Measurements from ENCODE around the gene LRRC10B.

The LRRC10B gene

GRCh38 chr11:61546663-61547062 lies 38.1 kb downstream of the LRRC10B start:
- no peak for DNase-seq (ENCODE audit: low spot score)

DNA sequence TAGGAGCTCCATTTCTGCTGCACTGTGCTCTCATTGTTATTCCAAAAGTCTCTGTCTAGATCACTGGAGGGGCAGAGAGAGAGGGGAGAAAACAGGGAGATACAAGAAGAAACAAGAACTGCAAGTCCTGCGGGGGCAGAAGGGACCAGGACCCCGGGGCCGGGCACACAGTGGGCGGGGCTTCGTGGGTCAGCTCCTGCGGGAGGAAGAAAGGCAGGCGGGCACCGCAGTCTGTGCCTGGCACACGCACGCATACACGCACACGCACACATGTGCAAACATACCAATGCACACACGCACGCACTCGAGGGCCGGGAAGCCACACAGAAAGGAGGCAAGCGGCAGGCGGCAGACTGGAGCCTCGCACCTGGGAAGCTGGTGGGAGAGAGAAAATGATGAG lies 38.7 kb downstream of the LRRC10B start:
- DNase-seq (ENCODE audit: low spot score), result no peak

GRCh38 chr11:61549177-61549576 lies 40.6 kb downstream of the LRRC10B start:
- DNase-seq (ENCODE audit: low spot score), result no peak

DNA sequence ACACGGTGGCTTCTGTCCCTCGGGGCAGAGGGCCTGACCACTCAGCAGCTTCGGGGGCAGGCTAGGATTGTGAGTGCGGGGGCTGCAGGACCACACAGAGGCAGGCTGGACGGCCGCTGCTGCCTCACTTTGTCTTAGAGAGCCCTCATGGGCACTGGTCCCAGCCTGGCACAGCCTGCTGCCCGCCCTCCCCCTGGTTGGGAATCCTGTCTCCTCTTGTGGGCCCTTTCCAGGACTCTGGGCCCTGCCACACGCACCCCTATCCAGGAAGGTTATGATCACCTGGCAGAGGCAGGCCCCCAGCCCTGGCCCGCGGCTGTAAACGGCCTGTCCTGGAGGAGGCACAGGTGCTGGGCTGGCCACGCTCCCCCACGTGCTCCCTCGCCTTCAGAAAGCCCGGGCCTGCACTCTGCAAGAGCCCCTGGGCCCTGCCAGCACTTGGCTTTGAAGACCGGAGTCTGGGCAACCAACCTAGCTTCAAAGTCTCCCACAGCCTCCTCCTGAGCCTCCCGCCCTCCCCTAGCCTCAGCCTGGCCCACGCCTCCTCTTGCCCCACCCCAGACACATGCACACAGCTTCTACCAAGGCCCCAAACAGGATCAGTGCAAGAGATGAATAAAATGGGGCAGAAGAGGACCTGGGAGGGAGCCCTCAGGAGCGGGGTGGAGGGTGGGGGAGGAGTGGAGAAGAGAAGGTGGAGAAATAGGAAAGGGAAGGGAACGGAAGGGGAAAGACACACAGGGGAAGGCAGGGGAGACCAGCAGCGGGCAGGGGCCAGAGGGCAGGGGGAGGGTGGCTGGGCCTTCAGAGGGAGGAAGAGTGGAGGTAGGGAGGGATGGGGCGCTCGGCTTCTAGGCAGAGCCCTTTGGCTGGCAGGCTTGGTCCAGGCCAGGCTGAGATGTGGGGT lies 41.4 kb downstream of the LRRC10B start:
- no peak for DNase-seq (ENCODE audit: low spot score)

DNA sequence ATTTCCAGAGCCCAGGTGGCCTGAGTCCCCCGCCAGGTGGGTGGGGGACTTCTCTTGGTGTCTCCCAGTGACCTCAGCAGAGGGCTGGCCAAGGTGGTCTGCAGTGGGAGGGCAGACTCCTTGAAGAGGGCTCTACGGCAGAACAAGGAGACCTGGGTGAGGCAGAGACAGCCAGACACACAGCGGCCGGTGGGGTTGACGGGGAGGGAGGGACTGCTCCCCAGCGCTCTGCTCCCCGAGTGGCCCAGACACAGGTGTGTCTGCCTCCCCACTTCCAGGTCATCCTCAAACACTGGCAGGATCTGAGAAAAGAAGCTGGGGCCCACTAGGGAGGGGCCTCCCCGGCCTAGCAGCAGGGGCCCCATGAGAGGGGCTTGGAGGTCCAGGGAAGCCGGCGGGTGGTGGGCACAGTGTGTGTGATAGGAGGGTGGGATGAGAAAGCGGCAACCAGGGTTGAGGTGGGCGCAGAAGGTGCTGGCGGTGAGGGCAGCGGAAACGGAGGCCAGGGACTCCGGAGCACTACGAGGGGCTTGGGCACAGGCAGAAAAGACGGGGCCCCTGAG lies 42.2 kb downstream of the LRRC10B start:
- no peak for DNase-seq (ENCODE audit: low spot score)

DNA sequence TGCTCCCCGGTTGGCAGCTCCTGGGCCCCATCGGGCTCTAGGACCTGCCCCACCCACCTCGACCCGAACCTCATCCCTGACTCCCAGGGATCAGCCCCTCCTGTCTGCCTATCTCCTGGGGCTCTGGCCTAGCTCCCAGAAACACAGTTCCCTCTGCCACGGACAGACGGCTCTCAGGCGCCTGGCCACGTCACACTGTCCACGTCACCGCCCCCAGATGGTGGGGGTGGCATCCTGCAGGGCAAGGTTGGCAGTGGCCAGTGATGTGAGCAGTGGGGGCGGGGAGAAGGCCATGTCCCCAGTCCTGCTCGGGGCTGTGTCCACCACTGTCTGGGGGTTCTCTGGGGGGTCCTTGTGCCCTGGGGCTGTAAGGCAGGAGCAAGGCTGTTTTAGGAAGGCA lies 43.1 kb downstream of the LRRC10B start:
- DNase-seq (ENCODE audit: low spot score), result no peak

DNA sequence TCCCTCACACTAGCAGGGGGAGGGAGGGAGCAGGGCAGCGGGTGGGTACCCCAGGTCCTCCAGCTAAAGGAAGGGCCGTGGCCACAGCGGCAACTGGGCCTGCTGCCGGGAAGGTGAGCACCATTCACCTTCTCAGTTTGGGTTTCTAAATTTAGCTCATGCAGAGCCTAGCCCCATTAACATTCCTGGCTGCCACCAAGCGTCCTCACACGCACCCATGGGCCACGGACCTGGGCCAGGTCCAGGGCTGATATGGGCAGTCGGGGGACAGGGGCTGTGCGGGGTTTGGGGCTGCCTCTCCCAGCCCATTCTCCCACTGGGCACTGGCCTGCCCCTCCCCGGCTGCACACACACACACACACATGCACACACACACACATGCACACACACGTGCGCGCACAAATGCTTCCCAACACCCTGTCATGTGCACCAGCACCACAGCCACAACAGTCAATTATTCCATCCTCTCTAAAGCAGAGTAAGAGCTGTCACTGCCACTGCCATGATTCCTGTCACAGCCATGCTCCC lies 43.6 kb downstream of the LRRC10B start:
- DNase-seq (ENCODE audit: low spot score), result no peak

DNA sequence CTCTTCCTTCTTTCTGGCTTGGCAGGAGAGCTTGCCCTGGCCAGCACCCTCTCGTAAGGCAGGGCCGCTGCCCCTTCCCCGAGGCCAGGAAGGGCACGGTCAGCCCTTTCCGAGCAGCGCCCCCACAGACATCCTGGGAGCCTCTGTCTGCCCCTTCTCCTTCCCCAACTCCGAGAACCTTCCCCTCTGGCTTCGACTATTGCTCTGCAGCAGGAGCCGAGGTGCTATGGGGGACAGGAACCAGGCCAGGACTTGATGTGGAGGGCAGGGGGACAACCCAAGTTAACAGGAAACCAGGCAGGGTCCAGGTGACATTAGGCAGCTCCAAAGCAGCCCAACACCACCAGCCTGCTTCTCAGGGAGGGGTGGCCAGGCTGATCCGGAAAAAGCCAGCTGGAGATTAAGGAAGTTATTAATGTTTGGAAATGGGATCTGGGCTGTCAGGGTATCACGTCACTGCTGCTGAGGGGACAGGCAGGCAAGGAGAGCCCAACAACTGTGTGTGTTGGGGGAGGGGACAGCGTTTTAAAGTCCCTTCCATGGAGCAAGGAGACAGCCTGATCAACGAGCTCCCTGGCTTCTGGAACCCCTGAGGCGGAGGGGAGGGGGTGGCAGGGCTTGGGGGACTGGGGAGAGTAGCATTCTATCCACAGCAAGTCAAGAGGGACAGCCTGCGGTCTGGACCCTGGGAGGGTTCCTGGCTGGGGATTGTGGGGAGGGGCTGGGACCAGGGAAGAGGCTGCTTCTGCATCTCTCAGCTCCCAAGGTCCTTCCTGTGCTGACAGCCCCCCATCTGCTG lies 45.0 kb downstream of the LRRC10B start:
- no peak for DNase-seq (ENCODE audit: low spot score)

GRCh38 chr11:61554172-61554988 lies 45.8 kb downstream of the LRRC10B start:
- DNase-seq (ENCODE audit: low spot score), result no peak

GRCh38 chr11:61555051-61555969 lies 46.8 kb downstream of the LRRC10B start:
- no peak for DNase-seq (ENCODE audit: low spot score)

DNA sequence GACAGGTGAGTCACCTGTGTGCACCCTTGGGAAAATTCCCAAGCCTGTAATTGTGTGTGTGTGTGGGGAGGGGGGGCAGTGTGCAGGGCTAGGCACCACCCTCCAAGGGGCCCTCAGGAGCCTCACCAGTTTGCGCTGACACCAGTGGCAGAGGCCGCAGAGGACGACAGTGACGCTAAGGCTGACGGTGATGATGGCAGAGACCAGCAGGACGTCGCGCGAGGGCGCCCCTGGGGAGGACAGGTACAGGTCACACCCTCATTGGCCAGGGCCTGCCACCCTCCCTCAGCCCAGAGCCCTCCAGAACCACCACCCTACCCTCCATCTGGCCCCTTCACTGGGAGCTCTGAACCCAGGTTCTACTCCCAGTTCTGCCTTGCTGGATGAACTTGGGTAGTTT lies 47.4 kb downstream of the LRRC10B start:
- no peak for DNase-seq (ENCODE audit: low spot score)

- DNase-seq (ENCODE audit: low spot score), result no peak
These were observed 48.1 kb downstream of the LRRC10B start for GRCh38 chr11:61556621-61557020.
